Panc1 (cell line): Measurements from ENCODE around the gene KANSL3. TPM values are rescaled to one million over a fixed set of nuclear protein-coding genes. Genes with fewer than 3 reads are reported as not detected.

Source experiments
- ATAC-seq: fragments of 200-7000 bp; cut with Tn5 transposase; 2 replicates; pipeline ENCODE4 v1.9.1; 2020; ENCODE audit warnings: mild to moderate bottlenecking, moderate library complexity
- BruUV-seq: library from RNA; stranded (reverse); fragments of 400-500 nt; replicated peaks from 2 replicates; lab custom pipeline; 2021; lab: Mats Ljungman, UMichigan
- CTCF ChIA-PET: fragments of 300-600 bp; sonication (Branson Sonifier 250); formaldehyde crosslinking; loops from one replicate; lab custom pipeline; 2022; ENCODE audit warnings: antibody characterized with exemption; lab: Charles Lee
- POLR2A ChIA-PET: fragments of 300-600 bp; sonication (Branson Sonifier 250); formaldehyde crosslinking; loops from one replicate; lab custom pipeline; 2022; ENCODE audit warnings: antibody characterized with exemption; lab: Charles Lee
- DNase-seq: peaks from one replicate; pipeline ENCODE4 v3.0.0-alpha.2; 2010; ENCODE audit warnings: low read depth, low spot score
- H3K27ac ChIP-seq: 2 replicates; pipeline ENCODE4 v1.5.1; 2011; ENCODE audit warnings: mild to moderate bottlenecking, low read length, inconsistent platforms
- H3K27me3 ChIP-seq: fragments of 200-500 bp; sonication (Bioruptor generic); 2 replicates; pipeline ENCODE4 v1.6.0; 2014; ENCODE audit warnings: low read length, inconsistent platforms; ENCODE audit not compliant: control insufficient read depth, insufficient read depth
- H3K36me3 ChIP-seq: fragments of 200-500 bp; sonication (Bioruptor generic); 2 replicates; pipeline ENCODE4 v1.5.1; 2014; ENCODE audit warnings: inconsistent platforms, mild to moderate bottlenecking, low read length, moderate library complexity; ENCODE audit not compliant: control insufficient read depth, insufficient read depth
- H3K4me1 ChIP-seq: 2 replicates; pipeline ENCODE4 v1.5.1; 2011; ENCODE audit warnings: inconsistent platforms, mild to moderate bottlenecking, low read length, moderate library complexity; ENCODE audit not compliant: control insufficient read depth, insufficient read depth
- H3K4me3 ChIP-seq, 2 experiments: 2 replicates each; pipeline ENCODE4 v1.5.1; 2011 to 2012; ENCODE audit warnings: low read depth in 2 of 2, low read length in 2 of 2, mild to moderate bottlenecking in 2 of 2, inconsistent platforms in 1 of 2, moderate library complexity in 1 of 2
- H3K9me3 ChIP-seq: fragments of 200-500 bp; sonication (Bioruptor generic); 2 replicates; pipeline ENCODE4 v1.5.1; 2014; ENCODE audit warnings: low read depth, mild to moderate bottlenecking, inconsistent platforms, low read length, moderate library complexity; ENCODE audit not compliant: control insufficient read depth, insufficient read depth
- POLR2AphosphoS5 ChIP-seq: IDR thresholded peaks from 2 replicates; pipeline ENCODE4 v1.6.1; 2012; ENCODE audit warnings: mild to moderate bottlenecking, low read depth, low read length, moderate library complexity
- SIN3A ChIP-seq: IDR thresholded peaks from 2 replicates; pipeline ENCODE4 v1.6.1; 2012; ENCODE audit warnings: low read depth, mild to moderate bottlenecking, low read length, moderate library complexity, borderline replicate concordance; ENCODE audit not compliant: insufficient read depth
- TCF7L2 ChIP-seq: IDR thresholded peaks from 2 replicates; pipeline ENCODE4 v1.6.1; 2011; ENCODE audit warnings: mild to moderate bottlenecking, low read depth, low read length, inconsistent platforms
- in situ Hi-C: cut with HindIII; loops from 2 replicates; pipeline ENCODE4 v1.10.0; 2016; ENCODE audit warnings: low sequenced_read_pairs, low pct_unique_long_range_greater_than_20kb
- intact Hi-C: fragments of 100-400 bp; cut with micrococcal nuclease; formaldehyde crosslinking; loops from one replicate; pipeline ENCODE4 v1.10.0; 2022; ENCODE audit not compliant: unreplicated experiment
- total RNA-seq: library from RNA; stranded (reverse); gene quantifications from one replicate; pipeline ENCODE4 v1.2.1, GENCODE V29; 2021; ENCODE audit not compliant: unreplicated experiment
- TF ChIP-seq, protein P1 (sequence below): fragments of 450-650 bp; IDR thresholded peaks from 2 replicates; pipeline ENCODE4 v1.5.1; 2017; ENCODE audit warnings: mild to moderate bottlenecking
- TF ChIP-seq, protein P2 (sequence below), 2 experiments: IDR thresholded peaks; 2 replicates each; pipeline ENCODE4 v1.6.1; 2011 to 2012; ENCODE audit warnings: low read depth in 2 of 2, control low read depth in 1 of 2, low read length in 1 of 2, mild to moderate bottlenecking in 1 of 2, moderate library complexity in 1 of 2; ENCODE audit not compliant: insufficient read depth in 1 of 2

The KANSL3 gene
- total RNA-seq, 1 experiment from 2014 or later, result 50.3 TPM

DNA sequence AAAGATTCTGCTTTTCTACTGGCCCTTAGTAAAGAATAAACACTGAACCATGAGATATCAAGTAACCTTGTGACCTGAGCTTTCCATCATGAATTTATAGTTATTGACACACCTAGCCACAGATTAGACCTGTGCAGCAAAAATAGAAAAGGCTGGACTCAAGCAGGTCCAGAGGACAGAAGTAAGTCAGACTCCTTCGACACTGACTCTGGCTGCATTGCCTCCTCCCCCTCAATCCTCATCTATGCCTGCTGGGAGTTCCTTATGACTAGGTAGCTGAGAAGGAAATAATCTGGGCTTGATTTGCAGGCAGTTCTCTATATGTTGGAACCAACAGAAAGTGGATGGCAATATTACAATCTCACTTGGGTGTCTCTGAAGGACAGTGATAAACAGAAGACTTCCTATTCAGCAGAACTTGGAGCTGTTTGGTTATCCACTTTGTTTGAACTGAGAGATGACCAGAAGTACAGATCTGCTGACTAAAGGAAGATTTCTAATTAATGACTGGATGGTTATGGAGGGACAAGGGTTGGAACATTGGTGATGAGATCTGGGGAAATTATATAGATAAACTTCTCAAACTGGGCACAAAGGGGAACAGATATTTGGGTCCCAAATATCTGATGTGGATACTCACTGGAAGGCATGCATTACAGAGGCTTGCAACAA is 62.2 kb downstream of the KANSL3 start:
- Histone ChIP-seq H3K4me1 (no peaks in the 10 kb centered on the region), H3K36me3 (no peaks in the 10 kb centered on the region), H3K27ac (no peak overlapping the region), H3K4me3 (no peak overlapping the region), H3K27me3 (no peaks in the 10 kb centered on the region), H3K9me3 (no peaks in the 10 kb centered on the region)
- intact Hi-C loops (no loop called here), in situ Hi-C loops (no loop called here)
- DNase-seq, result no peak
- POLR2A ChIA-PET, result no interaction called here
- no peak for TF ChIP-seq TCF7L2
- TF ChIP-seq, protein P1, sequence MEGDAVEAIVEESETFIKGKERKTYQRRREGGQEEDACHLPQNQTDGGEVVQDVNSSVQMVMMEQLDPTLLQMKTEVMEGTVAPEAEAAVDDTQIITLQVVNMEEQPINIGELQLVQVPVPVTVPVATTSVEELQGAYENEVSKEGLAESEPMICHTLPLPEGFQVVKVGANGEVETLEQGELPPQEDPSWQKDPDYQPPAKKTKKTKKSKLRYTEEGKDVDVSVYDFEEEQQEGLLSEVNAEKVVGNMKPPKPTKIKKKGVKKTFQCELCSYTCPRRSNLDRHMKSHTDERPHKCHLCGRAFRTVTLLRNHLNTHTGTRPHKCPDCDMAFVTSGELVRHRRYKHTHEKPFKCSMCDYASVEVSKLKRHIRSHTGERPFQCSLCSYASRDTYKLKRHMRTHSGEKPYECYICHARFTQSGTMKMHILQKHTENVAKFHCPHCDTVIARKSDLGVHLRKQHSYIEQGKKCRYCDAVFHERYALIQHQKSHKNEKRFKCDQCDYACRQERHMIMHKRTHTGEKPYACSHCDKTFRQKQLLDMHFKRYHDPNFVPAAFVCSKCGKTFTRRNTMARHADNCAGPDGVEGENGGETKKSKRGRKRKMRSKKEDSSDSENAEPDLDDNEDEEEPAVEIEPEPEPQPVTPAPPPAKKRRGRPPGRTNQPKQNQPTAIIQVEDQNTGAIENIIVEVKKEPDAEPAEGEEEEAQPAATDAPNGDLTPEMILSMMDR, result no peak
- no peak for TF ChIP-seq POLR2AphosphoS5
- TF ChIP-seq SIN3A, result no peak
- TF ChIP-seq, protein P2, sequence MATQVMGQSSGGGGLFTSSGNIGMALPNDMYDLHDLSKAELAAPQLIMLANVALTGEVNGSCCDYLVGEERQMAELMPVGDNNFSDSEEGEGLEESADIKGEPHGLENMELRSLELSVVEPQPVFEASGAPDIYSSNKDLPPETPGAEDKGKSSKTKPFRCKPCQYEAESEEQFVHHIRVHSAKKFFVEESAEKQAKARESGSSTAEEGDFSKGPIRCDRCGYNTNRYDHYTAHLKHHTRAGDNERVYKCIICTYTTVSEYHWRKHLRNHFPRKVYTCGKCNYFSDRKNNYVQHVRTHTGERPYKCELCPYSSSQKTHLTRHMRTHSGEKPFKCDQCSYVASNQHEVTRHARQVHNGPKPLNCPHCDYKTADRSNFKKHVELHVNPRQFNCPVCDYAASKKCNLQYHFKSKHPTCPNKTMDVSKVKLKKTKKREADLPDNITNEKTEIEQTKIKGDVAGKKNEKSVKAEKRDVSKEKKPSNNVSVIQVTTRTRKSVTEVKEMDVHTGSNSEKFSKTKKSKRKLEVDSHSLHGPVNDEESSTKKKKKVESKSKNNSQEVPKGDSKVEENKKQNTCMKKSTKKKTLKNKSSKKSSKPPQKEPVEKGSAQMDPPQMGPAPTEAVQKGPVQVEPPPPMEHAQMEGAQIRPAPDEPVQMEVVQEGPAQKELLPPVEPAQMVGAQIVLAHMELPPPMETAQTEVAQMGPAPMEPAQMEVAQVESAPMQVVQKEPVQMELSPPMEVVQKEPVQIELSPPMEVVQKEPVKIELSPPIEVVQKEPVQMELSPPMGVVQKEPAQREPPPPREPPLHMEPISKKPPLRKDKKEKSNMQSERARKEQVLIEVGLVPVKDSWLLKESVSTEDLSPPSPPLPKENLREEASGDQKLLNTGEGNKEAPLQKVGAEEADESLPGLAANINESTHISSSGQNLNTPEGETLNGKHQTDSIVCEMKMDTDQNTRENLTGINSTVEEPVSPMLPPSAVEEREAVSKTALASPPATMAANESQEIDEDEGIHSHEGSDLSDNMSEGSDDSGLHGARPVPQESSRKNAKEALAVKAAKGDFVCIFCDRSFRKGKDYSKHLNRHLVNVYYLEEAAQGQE (IDR thresholded peaks at IDR 0.05; ENCODE audit: insufficient read depth in 1 of 2, low read depth in 2 of 2, low read length in 1 of 2), result no peak
- CTCF ChIA-PET, result no interaction called here
- ATAC-seq, result no peak
- no TSS peak for BruUV-seq

DNA sequence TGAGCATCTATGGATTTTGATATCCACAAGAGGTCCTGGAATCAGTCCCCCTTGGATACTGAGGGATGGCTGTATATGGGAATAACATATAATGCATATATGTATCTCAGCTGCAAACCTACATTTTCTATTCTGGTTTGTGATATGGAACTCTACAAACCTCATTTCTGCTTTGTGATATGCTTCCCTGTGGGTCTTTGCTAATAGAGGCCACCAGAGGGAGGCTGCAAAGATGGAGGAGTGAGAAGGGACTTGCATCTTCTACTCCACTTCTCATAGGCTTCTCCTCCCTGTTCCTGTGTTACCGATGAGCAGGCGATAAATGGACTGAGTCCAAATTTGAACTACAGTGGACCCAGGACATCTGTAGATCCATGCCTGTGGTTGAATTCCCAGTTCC is 63.7 kb downstream of the KANSL3 start:
- ATAC-seq, result no peak
- BruUV-seq, result no TSS peak

More for the DNA sequence above, 63.7 kb downstream of the KANSL3 start:
- no peak overlapping the region for H3K4me3 ChIP-seq
- ChIA-PET CTCF (no interaction called here), POLR2A (no interaction called here)
- H3K27me3 ChIP-seq, result no peaks in the 10 kb centered on the region
- H3K27ac ChIP-seq, result no peak overlapping the region
- no peaks in the 10 kb centered on the region for H3K4me1 ChIP-seq
- no peaks in the 10 kb centered on the region for H3K36me3 ChIP-seq
- H3K9me3 ChIP-seq, result no peaks in the 10 kb centered on the region
- TF ChIP-seq POLR2AphosphoS5 (no peak), SIN3A (no peak), TCF7L2 (no peak)
- TF ChIP-seq, protein P1, result peak; percentile 20; the same call in 1 of the 2 replicates
- TF ChIP-seq, protein P2 (IDR thresholded peaks at IDR 0.05; ENCODE audit: insufficient read depth in 1 of 2, low read depth in 2 of 2, low read length in 1 of 2), result no peak
- in situ Hi-C loops, result no loop called here
- intact Hi-C loops, result no loop called here
- no peak for DNase-seq
